Thoracic aorta (tissue), 2 donors: ENCODE data around the gene MTUS2. TPM values are rescaled to one million over a fixed set of nuclear protein-coding genes. Genes with fewer than 3 reads are reported as not detected.

Experiments
- ATAC-seq: fragments of 150-250 bp; one replicate; pipeline ENCODE4 v1.8.0; 2017; ENCODE audit warnings: low read depth; ENCODE audit not compliant: insufficient number of reproducible peaks, low FRiP score
- DNase-seq: peaks from one replicate; pipeline ENCODE4 v3.0.0-alpha.2; 2020; ENCODE audit warnings: low spot score
- H3K27ac ChIP-seq, 2 donors: fragments of 200-600 bp; sonication (generic); 1 replicate in 1 of 2; 2 replicates in 1 of 2; pipeline ENCODE4 v1.5.1; 2016; ENCODE audit warnings: mild to moderate bottlenecking in 2 of 2, moderate library complexity in 2 of 2
- H3K27me3 ChIP-seq: fragments of 200-600 bp; sonication (generic); replicated peaks from 2 replicates; pipeline ENCODE4 v1.6.0; 2016; ENCODE audit warnings: mild to moderate bottlenecking; ENCODE audit not compliant: insufficient read depth
- H3K36me3 ChIP-seq: fragments of 200-600 bp; sonication (generic); one replicate; pipeline ENCODE4 v1.5.1; 2016
- H3K4me1 ChIP-seq, 2 donors: fragments of 200-600 bp; sonication (generic); 1 replicate in 1 of 2; 2 replicates in 1 of 2; pipeline versions ENCODE4 v1.5.1 to v1.6.0; 2016; ENCODE audit warnings: low read depth in 2 of 2, mild to moderate bottlenecking in 1 of 2; ENCODE audit not compliant: control insufficient read depth in 1 of 2
- H3K4me3 ChIP-seq: fragments of 200-600 bp; sonication (generic); 2 replicates; pipeline ENCODE4 v1.5.1; 2016; ENCODE audit warnings: mild to moderate bottlenecking
- H3K9me3 ChIP-seq: fragments of 200-600 bp; sonication (generic); 2 replicates; pipeline ENCODE4 v1.5.1; 2016
- CTCF ChIP-seq: fragments of 200-600 bp; sonication (generic); IDR thresholded peaks from one replicate; pipeline ENCODE4 v1.5.1; 2019; ENCODE audit warnings: antibody characterized with exemption
- total RNA-seq, 2 donors: library from RNA; depleted of rRNA; stranded (reverse); fragments of >200 nt; gene quantifications; one replicate each; pipeline versions ENCODE4 v1.1.0 to v1.2.3, GENCODE V29; 2016

MTUS2 gene
- total RNA-seq, 2 donors from 2014 or later = 14.9 to 26.4 TPM

GRCh38 chr13:29543230-29544215, 723.4 kb downstream of the MTUS2 start:
- Histone ChIP-seq H3K27ac (no peak overlapping the region), H3K27me3 (no peaks in the 10 kb centered on the region), H3K4me1 (peaks cover 0 to 21% of the 10 kb centered on the region in 2 donors), H3K36me3 (no peaks in the 10 kb centered on the region), H3K4me3 (no peak overlapping the region), H3K9me3 (no peaks in the 10 kb centered on the region)
- no peak for TF ChIP-seq CTCF
- ATAC-seq = no peak
- no peak for DNase-seq

GRCh38 chr13:29545988-29546387, 725.8 kb downstream of the MTUS2 start:
- Histone ChIP-seq H3K36me3 (no peaks in the 10 kb centered on the region), H3K9me3 (no peaks in the 10 kb centered on the region), H3K27me3 (no peaks in the 10 kb centered on the region), H3K4me1 (peaks cover 0 to 21% of the 10 kb centered on the region in 2 donors), H3K27ac (no peak overlapping the region), H3K4me3 (no peak overlapping the region)
- TF ChIP-seq CTCF = no peak
- no peak for ATAC-seq
- DNase-seq = no peak

- Histone ChIP-seq H3K27me3 (no peaks in the 10 kb centered on the region), H3K9me3 (no peaks in the 10 kb centered on the region), H3K4me3 (no peak overlapping the region), H3K4me1 (peaks cover 0 to 21% of the 10 kb centered on the region in 2 donors), H3K27ac (no peak overlapping the region), H3K36me3 (no peaks in the 10 kb centered on the region)
- DNase-seq = no peak
- TF ChIP-seq CTCF = no peak
- ATAC-seq = no peak
Observed at GRCh38 chr13:29546662-29547061, 726.5 kb downstream of the MTUS2 start.

DNA sequence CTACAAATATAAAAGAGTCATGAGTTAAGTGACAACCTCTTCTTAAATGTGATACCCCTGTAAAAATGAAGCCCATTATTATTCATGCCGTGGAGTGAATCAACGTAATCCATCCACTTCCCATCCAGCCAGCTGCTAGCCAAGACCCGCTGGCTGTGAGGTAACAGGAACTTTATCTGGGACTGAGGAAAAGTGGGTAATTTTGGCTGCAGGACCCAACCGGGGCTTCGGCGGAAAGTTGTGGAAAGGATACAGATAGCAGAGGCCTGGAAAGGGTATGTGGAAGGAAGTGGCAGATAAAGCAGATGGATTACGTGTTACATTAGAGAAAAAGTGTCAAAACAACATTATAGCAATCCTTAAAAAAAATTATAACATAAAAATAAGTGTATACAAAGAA, 727.0 kb downstream of the MTUS2 start:
- no peak for ATAC-seq
- TF ChIP-seq CTCF = no peak
- H3K36me3 ChIP-seq = no peaks in the 10 kb centered on the region

DNA sequence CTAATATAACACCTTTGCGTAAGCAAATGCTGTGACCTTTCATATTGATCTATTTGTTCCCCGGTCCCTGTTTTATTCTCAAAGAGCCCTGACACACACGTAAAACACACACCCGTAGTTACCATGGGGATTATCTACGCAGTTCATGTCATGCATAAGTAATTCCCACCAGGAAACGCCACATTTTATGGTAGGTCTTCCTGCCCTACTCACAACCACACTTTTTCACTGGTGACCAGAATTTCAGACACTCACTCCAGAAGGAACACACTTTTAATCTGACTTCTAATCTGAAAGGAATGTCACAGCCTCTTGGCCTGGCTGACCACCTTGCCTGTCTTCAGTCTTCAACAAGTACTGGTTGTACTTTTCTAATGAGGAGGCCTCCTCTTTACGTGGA, 728.6 kb downstream of the MTUS2 start:
- Histone ChIP-seq H3K36me3 (peaks cover 8% of the 10 kb centered on the region), H3K4me3 (no peak overlapping the region), H3K9me3 (no peaks in the 10 kb centered on the region), H3K27me3 (no peaks in the 10 kb centered on the region), H3K4me1 (peaks cover 0 to 21% of the 10 kb centered on the region in 2 donors), H3K27ac (no peak overlapping the region)
- no peak for TF ChIP-seq CTCF
- ATAC-seq = no peak
- DNase-seq = no peak

More for the DNA sequence above, 727.0 kb downstream of the MTUS2 start:
- Histone ChIP-seq H3K9me3 (no peaks in the 10 kb centered on the region), H3K4me3 (no peak overlapping the region), H3K27me3 (no peaks in the 10 kb centered on the region), H3K27ac (no peak overlapping the region), H3K4me1 (peaks cover 0 to 21% of the 10 kb centered on the region in 2 donors)
- no peak for DNase-seq
